SK-N-MC (cell line): Measurements from ENCODE around the gene PRKRA.

Experiments
- DNase-seq: peaks from one replicate; pipeline ENCODE4 v3.0.0-alpha.2; 2011; ENCODE audit warnings: low read depth, low spot score
- H3K27ac ChIP-seq: fragments of 200-600 bp; sonication (generic); 2 replicates; pipeline ENCODE4 v1.5.1; 2016; ENCODE audit warnings: mixed run types
- H3K36me3 ChIP-seq: fragments of 200-600 bp; sonication (generic); 2 replicates; pipeline ENCODE4 v1.6.1; 2017; ENCODE audit warnings: antibody characterized with exemption, low read length, mixed read lengths; ENCODE audit not compliant: insufficient read depth
- H3K4me3 ChIP-seq: fragments of 200-600 bp; sonication (generic); 2 replicates; pipeline ENCODE4 v1.5.1; 2016
- H3K9ac ChIP-seq: fragments of 200-600 bp; sonication (generic); 2 replicates; pipeline ENCODE4 v1.8.0; 2017; ENCODE audit warnings: mixed run types, mixed read lengths; ENCODE audit not compliant: insufficient read length
- H3K9me3 ChIP-seq: fragments of 200-600 bp; sonication (generic); 2 replicates; pipeline ENCODE4 v1.6.1; 2017; ENCODE audit warnings: low read depth, mild to moderate bottlenecking, antibody characterized with exemption, low read length, moderate library complexity, mixed read lengths
- EZH2 ChIP-seq: fragments of 200-600 bp; sonication (generic); IDR thresholded peaks from one replicate; pipeline ENCODE4 v1.6.1; 2017; ENCODE audit warnings: antibody characterized with exemption
- FOXP2 ChIP-seq: optimal IDR thresholded peaks from 2 replicates; pipeline ENCODE3; 2011; ENCODE audit warnings: mild to moderate bottlenecking, moderate library complexity; ENCODE audit not compliant: insufficient read depth; ENCODE audit errors: extremely low read length, control extremely low read depth
- POLR2AphosphoS5 ChIP-seq: IDR thresholded peaks from 2 replicates; pipeline ENCODE4 v1.6.1; 2012; ENCODE audit warnings: mild to moderate bottlenecking, low read depth, low read length, borderline replicate concordance

Gene PRKRA

GRCh38 chr2:178450774-178451525, at the start of gene PRKRA, which contains the start of gene PJVK:
Gene PRKRA (minus strand): TSS chr2:178451175. CDS start chr2:178451030, 145 bp downstream.
Gene PJVK (plus strand): TSS chr2:178451378. CDS start chr2:178453410, 2,032 bp downstream.
- peaks cover 26% of the 10 kb centered on the region; the same call in 1 of the 2 replicates for H3K36me3 ChIP-seq
- no peak for TF ChIP-seq EZH2
- TF ChIP-seq FOXP2, result no peak
- peak; percentile 92 for TF ChIP-seq POLR2AphosphoS5
- peak within 1 kb of the TSS; percentile 98 for H3K4me3 ChIP-seq
- peak; percentile 55 for DNase-seq
- H3K9me3 ChIP-seq, result no peaks in the 10 kb centered on the region
- peak within 1 kb of the TSS; percentile 98 for H3K9ac ChIP-seq
- peak within 1 kb of the TSS; percentile 91 for H3K27ac ChIP-seq

DNA sequence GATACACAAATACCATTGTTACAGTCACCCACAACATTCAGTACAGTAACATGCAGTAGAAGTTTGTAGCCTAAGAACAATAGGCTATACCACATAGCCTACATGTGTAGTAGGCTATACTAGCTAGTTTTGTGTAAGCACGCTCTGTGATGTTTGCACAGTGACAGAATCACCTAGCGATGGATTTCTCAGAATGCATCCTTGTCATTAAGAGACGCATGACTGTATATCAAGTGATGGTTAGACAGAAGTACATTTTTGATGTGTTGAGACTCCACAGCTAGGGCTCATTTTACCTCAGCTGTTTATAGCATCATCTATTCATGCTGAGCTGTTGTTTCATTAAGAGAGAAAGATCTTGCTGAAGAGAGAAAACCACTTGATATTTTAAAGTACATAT, 48.7 kb upstream of the PRKRA start:
- peaks cover 63% of the 10 kb centered on the region for H3K36me3 ChIP-seq
- H3K27ac ChIP-seq, result no peak overlapping the region
- no peaks in the 10 kb centered on the region for H3K9me3 ChIP-seq
- H3K4me3 ChIP-seq, result no peak overlapping the region
- TF ChIP-seq POLR2AphosphoS5 (no peak), EZH2 (no peak), FOXP2 (no peak)
- H3K9ac ChIP-seq, result no peak overlapping the region
- DNase-seq, result no peak

- peaks cover 65% of the 10 kb centered on the region for H3K36me3 ChIP-seq
- TF ChIP-seq POLR2AphosphoS5 (no peak), FOXP2 (no peak), EZH2 (no peak)
- H3K4me3 ChIP-seq, result no peak overlapping the region
- no peak for DNase-seq
- no peak overlapping the region for H3K9ac ChIP-seq
- H3K9me3 ChIP-seq, result no peaks in the 10 kb centered on the region
- H3K27ac ChIP-seq, result no peak overlapping the region
Observed at GRCh38 chr2:178498137-178498536, 47.2 kb upstream of the PRKRA start.

DNA sequence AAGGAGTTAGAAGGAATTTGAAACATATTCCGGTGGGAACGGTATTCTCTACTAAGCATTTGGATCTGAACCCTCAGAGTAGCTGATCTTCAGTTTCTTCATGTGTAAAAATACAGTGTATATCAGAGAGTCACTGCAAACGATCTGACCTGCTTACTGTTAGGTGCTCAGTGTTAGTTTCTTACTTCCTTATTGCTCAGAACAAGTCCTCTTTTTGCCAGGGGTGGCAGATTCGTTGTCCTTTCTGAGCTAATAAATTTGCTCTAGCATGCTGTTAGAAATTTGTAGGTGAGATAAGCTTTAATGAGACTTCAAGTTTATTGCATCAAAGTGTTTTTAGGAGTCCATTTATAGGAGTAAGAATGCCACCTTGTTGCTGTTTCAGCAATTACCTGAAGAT, 45.1 kb upstream of the PRKRA start:
- H3K9me3 ChIP-seq, result no peaks in the 10 kb centered on the region
- no peak overlapping the region for H3K4me3 ChIP-seq
- peaks cover 52% of the 10 kb centered on the region for H3K36me3 ChIP-seq
- H3K27ac ChIP-seq, result no peak overlapping the region
- H3K9ac ChIP-seq, result no peak overlapping the region
- no peak for TF ChIP-seq POLR2AphosphoS5
- TF ChIP-seq FOXP2, result no peak
- TF ChIP-seq EZH2, result no peak
- DNase-seq, result no peak

DNA sequence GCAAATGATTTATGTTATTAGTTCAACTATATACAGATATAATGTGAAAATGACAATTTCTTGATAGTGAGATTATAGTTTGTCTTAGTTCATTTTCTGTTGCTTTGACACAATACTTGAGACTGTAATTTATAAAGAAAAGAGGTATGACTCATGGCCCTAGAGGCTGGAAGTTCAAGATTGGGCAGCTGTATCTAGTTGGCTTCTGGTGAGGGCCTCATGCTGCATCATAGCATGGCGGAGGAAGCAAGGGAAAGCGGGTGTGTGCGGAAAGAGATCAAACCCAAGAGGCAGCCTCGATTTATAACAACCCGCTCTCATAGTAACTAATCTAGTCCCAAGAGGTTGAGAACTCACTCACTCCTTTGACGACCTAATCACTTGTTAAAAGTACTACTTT, 40.6 kb upstream of the PRKRA start:
- Histone ChIP-seq H3K36me3 (peaks cover 46% of the 10 kb centered on the region), H3K27ac (no peak overlapping the region), H3K9me3 (no peaks in the 10 kb centered on the region), H3K9ac (no peak overlapping the region), H3K4me3 (no peak overlapping the region)
- TF ChIP-seq POLR2AphosphoS5 (no peak), FOXP2 (no peak), EZH2 (no peak)
- no peak for DNase-seq

- Histone ChIP-seq H3K36me3 (peaks cover 14% of the 10 kb centered on the region; the same call in 1 of the 2 replicates), H3K4me3 (no peak overlapping the region), H3K9me3 (no peaks in the 10 kb centered on the region), H3K27ac (no peak overlapping the region), H3K9ac (no peak overlapping the region)
- TF ChIP-seq POLR2AphosphoS5 (no peak), EZH2 (no peak), FOXP2 (no peak)
- no peak for DNase-seq
Observed at GRCh38 chr2:178485356-178485755, 34.4 kb upstream of the PRKRA start.

- H3K4me3 ChIP-seq, result no peak overlapping the region
- peaks cover 8% of the 10 kb centered on the region; the same call in 1 of the 2 replicates for H3K36me3 ChIP-seq
- no peak overlapping the region for H3K27ac ChIP-seq
- no peaks in the 10 kb centered on the region for H3K9me3 ChIP-seq
- TF ChIP-seq EZH2, result no peak
- TF ChIP-seq POLR2AphosphoS5, result no peak
- TF ChIP-seq FOXP2, result no peak
- no peak overlapping the region for H3K9ac ChIP-seq
- no peak for DNase-seq
Observed at GRCh38 chr2:178484245-178485041, 33.5 kb upstream of the PRKRA start.

DNA sequence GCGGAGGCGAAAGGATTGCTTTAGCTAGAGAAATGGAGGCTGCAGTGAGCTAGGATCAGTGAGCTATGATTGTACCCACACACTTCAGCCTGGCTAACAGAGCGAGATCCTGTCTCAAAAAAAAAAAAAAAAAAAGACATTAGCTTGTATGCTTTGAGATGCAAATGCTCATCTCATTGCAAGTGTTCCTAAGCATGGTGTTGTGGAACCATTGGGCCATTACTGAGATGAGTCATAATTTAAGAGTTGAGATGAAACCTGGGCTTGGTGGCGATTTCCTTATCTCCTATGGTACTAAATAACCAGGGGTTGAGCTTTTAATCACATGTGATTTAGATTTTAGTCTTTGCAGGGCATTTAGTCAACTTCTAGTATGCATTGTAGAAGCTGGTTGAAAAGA, 31.5 kb upstream of the PRKRA start:
- TF ChIP-seq FOXP2 (no peak), POLR2AphosphoS5 (no peak), EZH2 (no peak)

More for the DNA sequence above, 31.5 kb upstream of the PRKRA start:
- H3K36me3 ChIP-seq, result peaks cover 8% of the 10 kb centered on the region; the same call in 1 of the 2 replicates
- no peak overlapping the region for H3K9ac ChIP-seq
- H3K27ac ChIP-seq, result no peak overlapping the region
- no peaks in the 10 kb centered on the region for H3K9me3 ChIP-seq
- DNase-seq, result no peak
- H3K4me3 ChIP-seq, result no peak overlapping the region
